Naive thymus-derived CD4-positive, alpha-beta T cell (primary cell): ENCODE measurements around the gene STYXL2. TPM values are rescaled to one million over a fixed set of nuclear protein-coding genes. Genes with fewer than 3 reads are reported as not detected.

Experiments
- ATAC-seq: fragments of 150-1000 bp; cut with Tn5 transposase; 2 replicates; pipeline ENCODE4 v1.10.0; 2021; ENCODE audit warnings: mild to moderate bottlenecking, moderate library complexity
- CTCF ChIA-PET: fragments of 350-600 bp; sonication (Branson Sonifier 250); formaldehyde crosslinking; loops from one replicate; lab custom pipeline; 2021; ENCODE audit warnings: antibody characterized with exemption; lab: Charles Lee
- POLR2A ChIA-PET: fragments of 350-600 bp; sonication (Branson Sonifier 250); formaldehyde crosslinking; loops from one replicate; lab custom pipeline; 2021; ENCODE audit warnings: antibody characterized with exemption, inconsistent platforms; lab: Charles Lee
- DNase-seq, 9 donors: peaks; one replicate each; pipeline versions ENCODE4 v3.0.0 to v3.0.0-alpha.2; 2020 to 2022; ENCODE audit warnings: mixed read lengths in 1 of 9
- H3K27ac ChIP-seq: one replicate; pipeline ENCODE4 v1.7.0; 2013; ENCODE audit warnings: mild to moderate bottlenecking, low read depth, low read length, moderate library complexity
- H3K27me3 ChIP-seq, 2 donors: one replicate each; pipeline ENCODE4 v1.7.0; 2013; ENCODE audit warnings: low read length in 2 of 2, mild to moderate bottlenecking in 2 of 2, moderate library complexity in 2 of 2; ENCODE audit not compliant: control insufficient read depth in 2 of 2, insufficient read depth in 2 of 2
- H3K36me3 ChIP-seq, 3 experiments: 1 replicate in 2 of 3; 2 replicates in 1 of 3; pipeline ENCODE4 v1.7.0; 2013; ENCODE audit warnings: low read length in 3 of 3, mild to moderate bottlenecking in 3 of 3, moderate library complexity in 1 of 3; ENCODE audit not compliant: insufficient read depth in 3 of 3, control insufficient read depth in 2 of 3
- H3K4me1 ChIP-seq, 2 donors: one replicate each; pipeline ENCODE4 v1.7.0; 2013; ENCODE audit warnings: low read length in 2 of 2, mild to moderate bottlenecking in 2 of 2, moderate library complexity in 1 of 2; ENCODE audit not compliant: control insufficient read depth in 2 of 2, insufficient read depth in 2 of 2
- H3K4me3 ChIP-seq: 2 replicates; pipeline ENCODE4 v1.7.0; 2013; ENCODE audit warnings: mild to moderate bottlenecking, low read length
- H3K9me3 ChIP-seq, 3 experiments: 1 replicate in 2 of 3; 2 replicates in 1 of 3; pipeline ENCODE4 v1.7.0; 2013; ENCODE audit warnings: low read length in 3 of 3; ENCODE audit not compliant: control insufficient read depth in 2 of 3
- H3K27ac Mint-ChIP-seq, 9 donors: one replicate each; pipeline ENCODE4 v1.8.0; 2020 to 2022; ENCODE audit warnings: mixed read lengths in 9 of 9, mild to moderate bottlenecking in 8 of 9, moderate library complexity in 5 of 9, inconsistent platforms in 2 of 9
- H3K27me3 Mint-ChIP-seq, 5 donors: one replicate each; pipeline ENCODE4 v1.8.0; 2021 to 2022; ENCODE audit warnings: mixed read lengths in 5 of 5, mild to moderate bottlenecking in 1 of 5
- H3K36me3 Mint-ChIP-seq, 5 donors: one replicate each; pipeline ENCODE4 v1.8.0; 2020 to 2022; ENCODE audit warnings: mixed read lengths in 5 of 5, mild to moderate bottlenecking in 3 of 5, inconsistent platforms in 1 of 5
- H3K4me1 Mint-ChIP-seq, 7 donors: one replicate each; pipeline ENCODE4 v1.8.0; 2020 to 2022; ENCODE audit warnings: mixed read lengths in 7 of 7, mild to moderate bottlenecking in 3 of 7, inconsistent platforms in 1 of 7
- H3K4me3 Mint-ChIP-seq, 10 donors: one replicate each; pipeline ENCODE4 v1.8.0; 2020 to 2022; ENCODE audit warnings: mild to moderate bottlenecking in 10 of 10, mixed read lengths in 10 of 10, moderate library complexity in 6 of 10, inconsistent platforms in 2 of 10
- H3K9me3 Mint-ChIP-seq, 11 donors: one replicate each; pipeline ENCODE4 v1.8.0; 2020 to 2022; ENCODE audit warnings: mixed read lengths in 11 of 11, mild to moderate bottlenecking in 4 of 11, inconsistent platforms in 1 of 11, moderate library complexity in 1 of 11
- intact Hi-C, 2 donors: fragments of 100-400 bp; cut with micrococcal nuclease; formaldehyde crosslinking; loops; one replicate each; pipeline ENCODE4 v1.15.1; 2023
- polyA plus RNA-seq, 2 donors: library from polyadenylated mRNA; unstranded; fragments of 300-500 nt; fragmentation: Illumina TruSeq; gene quantifications; one replicate each; pipeline ENCODE4 v1.2.3, GENCODE V29; 2021
- total RNA-seq, 6 experiments: library from RNA in 5 of 6; stranded (reverse) in 5 of 6; gene quantifications; 1 replicate in 5 of 6; 2 replicates in 1 of 6; pipeline ENCODE4 v1.2.3 and lab custom pipeline; 2021 to 2026

The STYXL2 gene
- total and polyA plus RNA-seq, 7 experiments from 2014 or later = not detected

- DNase-seq (no peak), ATAC-seq (no peak)
- Histone ChIP-seq H3K4me3 (no peak overlapping the region), H3K27ac (no peak overlapping the region), H3K9me3 (no peaks in the 10 kb centered on the region), H3K36me3 (no peaks in the 10 kb centered on the region), H3K27me3 (no peaks in the 10 kb centered on the region), H3K4me1 (peaks cover 8 to 9% of the 10 kb centered on the region in 2 donors)
- Mint-ChIP-seq H3K4me3 (no peak overlapping the region), H3K4me1 (peaks cover 5 to 47% (median 33%) of the 10 kb centered on the region in 7 donors), H3K36me3 (peaks cover 0 to 4% (median 0%) of the 10 kb centered on the region in 5 donors), H3K9me3 (peaks cover 0 to 6% (median 0%) of the 10 kb centered on the region in 11 donors), H3K27ac (peak overlapping the region in 7 of 9 donors; percentile 2 to 86 (median 75)), H3K27me3 (no peaks in the 10 kb centered on the region)
- intact Hi-C loops = loop anchor here (2.0 to 10.0 kb wide), 3 partner anchors 13 to 841 kb away; partner anchors contain the start of genes DCAF6 (in 1 of the 2) and MPC2 (in 1 of the 2)
- ChIA-PET POLR2A (interaction anchor here (8.3 kb wide), 1 partner anchor 8 kb away, joined by 43 read pairs; no protein-coding TSS in a partner anchor), CTCF (no interaction called here)
Measured at GRCh38 chr1:167095368-167095767, 1.5 kb downstream of the STYXL2 start.

DNA sequence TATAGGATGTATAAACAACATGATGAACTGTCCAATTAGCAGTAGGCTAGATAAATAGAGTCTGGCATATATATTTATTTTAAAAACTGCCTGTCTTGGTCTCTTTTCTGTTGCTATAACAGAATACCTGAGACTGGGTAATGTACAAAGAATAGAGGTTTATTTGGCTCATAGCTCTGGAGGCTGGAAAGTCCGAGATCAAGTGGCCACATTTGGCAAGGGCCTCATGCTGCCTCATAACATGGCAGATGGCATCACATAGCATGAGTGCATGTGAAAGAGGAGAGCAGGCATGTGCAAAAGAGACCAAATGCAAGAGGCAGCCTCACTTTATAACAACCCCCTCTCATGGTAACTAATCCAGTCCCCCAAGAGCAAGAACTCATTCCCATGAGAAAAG, 6.0 kb downstream of the STYXL2 start:
- H3K9me3 ChIP-seq = no peaks in the 10 kb centered on the region
- H3K4me1 ChIP-seq = peaks cover 5 to 8% of the 10 kb centered on the region in 2 donors
- Mint-ChIP-seq H3K4me1 (peaks cover 9 to 30% (median 23%) of the 10 kb centered on the region in 7 donors), H3K27me3 (peaks cover 0 to 5% (median 0%) of the 10 kb centered on the region in 5 donors), H3K36me3 (peaks cover 0 to 1% (median 0%) of the 10 kb centered on the region in 5 donors), H3K4me3 (no peak overlapping the region), H3K9me3 (peaks cover 0 to 6% (median 0%) of the 10 kb centered on the region in 11 donors), H3K27ac (no peak overlapping the region)
- POLR2A ChIA-PET = no interaction called here
- CTCF ChIA-PET = no interaction called here
- no peak overlapping the region for H3K4me3 ChIP-seq
- H3K27ac ChIP-seq = no peak overlapping the region
- intact Hi-C loops = loop anchor here in 1 of 2 donors (10.0 kb wide), 1 partner anchor 615 kb away; no protein-coding TSS in a partner anchor
- H3K27me3 ChIP-seq = no peaks in the 10 kb centered on the region
- ATAC-seq = no peak
- no peak for DNase-seq
- H3K36me3 ChIP-seq = no peaks in the 10 kb centered on the region

- CTCF ChIA-PET = no interaction called here
- ATAC-seq (no peak), DNase-seq (no peak)
- Histone ChIP-seq H3K27me3 (no peaks in the 10 kb centered on the region), H3K4me3 (no peak overlapping the region), H3K4me1 (peaks cover 5 to 8% of the 10 kb centered on the region in 2 donors), H3K36me3 (no peaks in the 10 kb centered on the region), H3K27ac (no peak overlapping the region), H3K9me3 (no peaks in the 10 kb centered on the region)
- Mint-ChIP-seq H3K4me3 (no peak overlapping the region), H3K36me3 (peaks cover 0 to 1% (median 0%) of the 10 kb centered on the region in 5 donors), H3K4me1 (peaks cover 17 to 31% (median 23%) of the 10 kb centered on the region in 7 donors), H3K27ac (no peak overlapping the region), H3K9me3 (peaks cover 0 to 6% (median 0%) of the 10 kb centered on the region in 11 donors), H3K27me3 (peaks cover 0 to 5% (median 0%) of the 10 kb centered on the region in 5 donors)
- POLR2A ChIA-PET = no interaction called here
- intact Hi-C loops = no loop called here
Measured at GRCh38 chr1:167100730-167101129, 6.9 kb downstream of the STYXL2 start.

- Mint-ChIP-seq H3K9me3 (peaks cover 0 to 6% (median 0%) of the 10 kb centered on the region in 11 donors), H3K4me1 (peaks cover 18 to 32% (median 25%) of the 10 kb centered on the region in 7 donors), H3K4me3 (no peak overlapping the region), H3K27me3 (peaks cover 0 to 5% (median 0%) of the 10 kb centered on the region in 5 donors), H3K27ac (no peak overlapping the region), H3K36me3 (peaks cover 0 to 4% (median 0%) of the 10 kb centered on the region in 5 donors)
- H3K27ac ChIP-seq = no peak overlapping the region
- H3K27me3 ChIP-seq = no peaks in the 10 kb centered on the region
- no peaks in the 10 kb centered on the region for H3K9me3 ChIP-seq
- H3K4me3 ChIP-seq = no peak overlapping the region
- no peaks in the 10 kb centered on the region for H3K36me3 ChIP-seq
- DNase-seq = no peak
- CTCF ChIA-PET = no interaction called here
- H3K4me1 ChIP-seq = peaks cover 5 to 8% of the 10 kb centered on the region in 2 donors
- ATAC-seq = no peak
- POLR2A ChIA-PET = interaction anchor here (1.0 to 4.5 kb wide), 2 partner anchors 9 to 10 kb away, joined by 4 to 43 read pairs; partner anchors contain the start of genes GPA33 and STYXL2
- intact Hi-C loops = no loop called here
Measured at GRCh38 chr1:167101754-167102153, 7.9 kb downstream of the STYXL2 start.

DNA sequence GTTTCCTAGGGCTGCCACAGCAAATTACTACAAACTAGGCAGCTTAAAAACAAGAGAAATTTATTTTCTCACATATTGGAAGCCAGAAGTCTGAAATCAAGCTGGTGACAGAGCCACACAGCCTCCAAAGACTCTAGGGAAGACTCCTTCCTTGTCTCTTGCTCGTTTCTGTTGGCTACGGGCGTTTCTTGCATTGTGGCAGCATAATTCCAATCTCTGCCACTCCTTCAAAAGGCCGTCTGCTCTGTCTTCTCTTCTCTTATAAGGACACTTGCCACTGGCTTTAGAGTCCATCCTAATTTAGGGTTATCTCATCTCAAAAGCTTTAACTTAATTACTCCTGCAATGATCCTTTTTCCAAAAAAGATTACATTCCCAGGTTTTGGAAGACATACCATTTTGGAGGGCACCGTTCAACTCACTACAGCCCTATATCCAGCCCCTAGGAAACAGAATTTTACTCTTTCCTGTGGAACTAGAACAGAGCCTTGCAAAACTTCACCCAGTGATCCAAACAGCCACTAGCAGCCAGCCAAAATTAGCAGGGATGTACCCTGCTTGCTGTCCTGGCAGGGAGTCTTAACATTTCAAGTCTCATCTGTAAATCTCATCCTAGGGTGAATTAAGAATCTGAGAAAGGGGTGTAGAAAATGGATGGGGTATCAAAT, 9.2 kb downstream of the STYXL2 start:
- peaks cover 19 to 35% (median 31%) of the 10 kb centered on the region in 7 donors for H3K4me1 Mint-ChIP-seq
- peaks cover 0 to 5% (median 0%) of the 10 kb centered on the region in 5 donors for H3K27me3 Mint-ChIP-seq
- peaks cover 0 to 6% (median 0%) of the 10 kb centered on the region in 11 donors for H3K9me3 Mint-ChIP-seq
- H3K36me3 ChIP-seq = no peaks in the 10 kb centered on the region
- peak overlapping the region in 2 of 9 donors; percentile 63 to 68 for H3K27ac Mint-ChIP-seq
- ChIA-PET POLR2A (interaction anchor here (1.0 to 4.5 kb wide), 2 partner anchors 8 to 11 kb away, joined by 4 to 43 read pairs; partner anchors contain the start of genes GPA33 and STYXL2), CTCF (interaction anchor here (1.1 to 1.6 kb wide), 2 partner anchors 11 to 117 kb away, joined by 3 to 4 read pairs; no protein-coding TSS in a partner anchor)
- intact Hi-C loops = no loop called here
- no peaks in the 10 kb centered on the region for H3K27me3 ChIP-seq
- H3K27ac ChIP-seq = no peak overlapping the region
- no peak for ATAC-seq
- no peak overlapping the region for H3K4me3 ChIP-seq
- H3K4me1 ChIP-seq = peaks cover 5 to 8% of the 10 kb centered on the region in 2 donors
- no peak for DNase-seq
- no peaks in the 10 kb centered on the region for H3K9me3 ChIP-seq
- H3K4me3 Mint-ChIP-seq = no peak overlapping the region
- H3K36me3 Mint-ChIP-seq = peaks cover 0 to 11% (median 0%) of the 10 kb centered on the region in 5 donors

DNA sequence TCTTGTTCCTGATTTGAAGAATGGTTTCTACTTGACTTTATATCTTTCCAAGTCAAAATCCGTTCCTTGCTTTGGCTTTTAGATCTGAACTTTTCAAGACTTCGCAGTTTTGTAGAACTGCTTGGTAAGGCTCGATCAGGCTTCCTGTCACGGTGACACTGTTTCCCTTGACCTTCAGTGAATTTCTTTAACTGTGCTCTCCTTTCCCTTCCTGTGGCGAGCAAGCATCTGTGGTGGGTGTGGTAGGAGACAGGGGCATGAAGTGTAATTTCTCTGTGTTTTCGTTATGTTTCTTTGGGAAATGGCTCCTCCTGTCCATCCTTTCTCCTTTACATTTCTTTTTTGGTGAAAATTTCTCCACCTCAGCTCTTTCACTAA, 10.4 kb downstream of the STYXL2 start:
- no peak overlapping the region for H3K4me3 ChIP-seq
- Mint-ChIP-seq H3K4me3 (peak overlapping the region; percentile 2 to 76 (median 64)), H3K4me1 (peaks cover 27 to 48% (median 43%) of the 10 kb centered on the region in 7 donors), H3K36me3 (peaks cover 0 to 17% (median 0%) of the 10 kb centered on the region in 5 donors), H3K27ac (peak overlapping the region; percentile 2 to 87 (median 68)), H3K27me3 (peaks cover 0 to 5% (median 0%) of the 10 kb centered on the region in 5 donors), H3K9me3 (peaks cover 0 to 5% (median 0%) of the 10 kb centered on the region in 11 donors)
- H3K36me3 ChIP-seq = no peaks in the 10 kb centered on the region
- H3K4me1 ChIP-seq = peaks cover 5 to 17% of the 10 kb centered on the region in 2 donors
- intact Hi-C loops = loop anchor here in 1 of 2 donors (2.0 kb wide), 1 partner anchor 17 kb away; no protein-coding TSS in a partner anchor
- ATAC-seq (no peak), DNase-seq (no peak)
- H3K27me3 ChIP-seq = no peaks in the 10 kb centered on the region
- ChIA-PET CTCF (interaction anchor here (1.1 to 2.3 kb wide), 3 partner anchors 12 to 115 kb away, joined by 3 to 7 read pairs (median 4); no protein-coding TSS in a partner anchor), POLR2A (interaction anchor here (1.2 to 4.5 kb wide), 2 partner anchors 13 to 14 kb away, joined by 3 to 43 read pairs; partner anchors contain the start of genes GPA33 and STYXL2)
- H3K27ac ChIP-seq = no peak overlapping the region
- H3K9me3 ChIP-seq = no peaks in the 10 kb centered on the region
